NCI-H82 (cell line): ENCODE results near the gene ABR.
"Not testable (repeated sequence)": the region's sequence is repeated elsewhere in the genome, so short reads cannot be mapped to it uniquely, and the experiment has no call there.

Experiments used
- DNase-seq: peaks from one replicate; lab custom pipeline; 2025; lab: John Stamatoyannopoulos, UW

ABR gene

DNA sequence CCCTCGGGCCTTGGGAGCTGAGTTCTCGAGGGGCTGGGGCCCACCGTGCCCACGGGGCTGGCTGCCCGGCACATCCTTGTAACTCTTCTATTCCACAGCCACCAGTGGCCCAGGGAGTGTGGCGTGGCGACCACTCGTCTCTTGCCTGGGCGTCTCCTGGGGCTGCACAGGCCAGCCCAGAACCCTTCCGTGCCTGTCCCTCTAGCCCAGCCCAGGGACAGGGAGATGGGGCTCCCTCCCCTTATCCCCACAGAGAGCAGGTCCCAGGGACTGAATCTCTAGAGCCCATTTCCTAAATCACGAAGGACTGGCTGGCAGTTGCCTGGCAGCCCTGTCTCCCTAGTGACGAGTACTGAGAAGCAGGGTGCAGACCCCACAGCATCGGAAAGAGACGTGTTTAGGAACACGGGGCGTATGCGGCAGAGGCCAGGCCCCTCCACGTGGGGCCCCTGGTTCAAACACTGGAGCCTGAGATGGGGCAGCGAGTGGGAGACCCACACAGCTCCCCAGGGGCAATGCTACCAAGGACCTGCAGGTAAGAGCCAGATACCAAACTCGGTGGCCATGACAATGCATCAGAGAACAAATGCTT, 131.8 kb downstream of the ABR start:
- no peak for DNase-seq

DNA sequence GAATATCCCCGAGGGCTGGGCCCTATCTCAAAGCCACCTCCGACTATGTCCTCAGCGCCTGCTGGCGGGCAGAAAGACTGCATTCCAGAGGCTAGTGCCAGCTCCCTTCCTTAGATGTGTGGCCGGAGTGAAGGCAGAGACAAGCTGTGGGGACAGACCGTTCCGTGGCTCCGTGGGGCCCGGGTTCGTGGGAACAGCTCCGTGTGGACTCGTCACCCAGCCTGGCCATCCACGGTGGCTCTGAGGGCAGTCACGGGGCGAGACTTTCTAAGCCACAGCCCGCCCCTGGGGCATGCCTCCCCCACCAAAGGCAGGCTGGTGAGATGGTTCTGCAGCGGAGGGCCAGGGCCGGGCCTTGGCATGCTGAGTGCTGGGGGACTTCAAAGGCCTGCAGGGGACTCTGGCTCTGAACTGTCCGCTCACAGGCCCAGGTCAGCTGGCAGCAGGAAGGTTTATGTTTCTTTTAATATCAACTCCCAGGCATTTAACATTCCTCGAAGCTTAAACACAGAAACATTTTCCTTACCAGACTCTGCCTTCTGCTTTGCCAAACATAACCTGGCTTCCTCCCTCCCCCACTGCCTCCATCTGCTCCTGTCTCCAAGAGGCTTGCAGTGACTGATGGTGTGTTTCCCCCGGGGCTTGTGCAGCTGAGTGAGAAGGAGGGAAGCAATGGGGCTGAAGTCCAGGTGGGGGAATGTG, 132.5 kb downstream of the ABR start:
- DNase-seq: peak; percentile 39

DNA sequence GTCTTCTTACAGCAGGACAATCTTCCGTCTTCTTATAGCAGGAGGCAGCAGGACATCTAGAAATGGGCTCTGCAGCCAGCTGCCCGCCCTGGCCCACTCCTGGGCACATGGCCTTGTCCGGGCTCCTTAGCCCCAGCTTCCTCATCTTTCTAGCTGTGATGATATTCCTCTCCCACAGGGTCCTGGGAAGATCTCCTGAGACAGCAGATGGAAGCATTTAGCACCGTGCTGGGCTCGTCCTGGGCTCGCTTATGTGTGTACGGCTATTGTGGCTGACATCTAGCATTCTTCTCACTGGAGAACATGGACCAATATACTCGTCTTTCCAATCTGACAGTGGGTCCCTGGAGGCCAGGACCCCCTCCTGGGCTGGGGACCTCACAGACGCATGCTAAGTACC, 134.3 kb downstream of the ABR start:
- peak; percentile 33 for DNase-seq

DNA sequence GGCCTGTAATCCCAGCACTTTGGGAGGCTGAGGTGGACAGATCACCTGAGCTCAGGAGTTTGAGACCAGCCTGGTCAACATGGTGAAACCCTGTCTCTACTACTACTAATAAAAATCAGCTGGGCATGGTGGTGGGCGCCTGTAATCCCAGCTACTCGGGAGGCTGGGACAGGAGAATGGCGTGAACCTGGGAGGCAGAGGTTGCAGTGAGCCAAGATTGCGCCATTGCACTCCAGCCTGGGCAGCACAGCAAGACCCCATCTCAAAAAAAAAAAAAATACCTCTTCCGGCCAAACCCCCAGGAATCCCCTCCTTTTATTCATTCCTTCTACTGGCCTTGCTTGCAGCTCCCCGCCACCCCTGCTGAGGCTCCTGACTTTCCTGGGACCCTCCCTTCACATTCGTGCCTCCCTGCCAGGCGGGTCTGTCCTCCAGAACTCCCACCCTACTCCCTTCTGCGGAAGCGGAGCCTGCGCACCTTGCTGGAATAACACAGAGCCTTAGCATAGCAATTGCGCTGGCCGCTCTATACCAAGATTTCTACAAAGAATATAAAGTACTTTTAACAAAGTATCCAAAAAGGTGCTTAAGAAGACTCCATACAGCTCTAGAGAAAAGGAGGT, 135.3 kb downstream of the ABR start:
- not testable (repeated sequence) for DNase-seq

DNA sequence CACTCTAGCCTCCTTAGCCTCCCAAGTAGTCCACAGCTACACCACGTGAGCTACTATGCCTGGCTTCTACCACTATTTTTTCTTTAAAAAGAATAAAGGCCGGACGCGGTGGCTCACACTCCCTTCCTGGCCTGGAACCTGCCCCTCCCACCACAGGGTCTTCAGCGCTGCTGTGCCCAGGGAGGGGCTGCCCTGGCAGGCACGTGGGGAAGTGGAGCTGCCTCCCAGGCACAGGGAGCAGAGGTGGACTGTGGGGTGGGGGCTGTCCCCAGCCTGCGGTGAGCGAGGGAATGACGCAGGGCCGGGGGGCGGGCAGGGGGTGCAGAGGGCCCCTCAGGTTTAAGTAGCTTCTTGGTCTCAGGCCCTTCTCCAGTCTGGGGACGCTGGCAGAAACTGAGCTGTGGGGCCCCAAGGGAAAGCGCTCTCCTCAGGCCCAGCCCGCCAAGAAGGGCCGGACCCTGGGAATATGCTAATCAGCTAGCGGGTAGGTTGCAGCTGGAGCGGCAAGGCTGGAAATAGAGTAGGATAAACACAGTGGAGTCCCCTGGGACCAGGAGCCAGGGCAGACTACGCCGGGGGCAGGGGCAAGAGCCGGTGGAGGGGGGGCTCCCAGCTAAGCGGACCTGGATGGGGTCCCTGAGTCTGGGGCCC, 136.1 kb downstream of the ABR start:
- peak; percentile 96 for DNase-seq

DNA sequence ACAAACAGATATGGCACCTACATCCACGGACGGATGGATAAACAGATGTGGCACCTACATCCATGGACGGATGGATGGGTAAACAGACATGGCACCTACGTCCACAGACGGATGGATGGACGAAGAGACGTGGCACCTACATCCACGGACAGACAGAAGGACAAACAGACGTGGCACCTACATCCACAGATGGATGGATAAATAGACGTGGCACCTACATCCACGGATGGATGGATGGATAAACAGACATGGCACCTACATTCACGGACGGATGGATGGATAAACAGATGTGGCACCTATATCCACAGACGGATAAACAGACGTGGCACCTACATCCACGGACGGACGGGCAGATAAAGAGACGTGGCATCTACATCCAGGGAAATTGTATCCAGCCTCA, 137.3 kb downstream of the ABR start:
- no peak for DNase-seq

DNA sequence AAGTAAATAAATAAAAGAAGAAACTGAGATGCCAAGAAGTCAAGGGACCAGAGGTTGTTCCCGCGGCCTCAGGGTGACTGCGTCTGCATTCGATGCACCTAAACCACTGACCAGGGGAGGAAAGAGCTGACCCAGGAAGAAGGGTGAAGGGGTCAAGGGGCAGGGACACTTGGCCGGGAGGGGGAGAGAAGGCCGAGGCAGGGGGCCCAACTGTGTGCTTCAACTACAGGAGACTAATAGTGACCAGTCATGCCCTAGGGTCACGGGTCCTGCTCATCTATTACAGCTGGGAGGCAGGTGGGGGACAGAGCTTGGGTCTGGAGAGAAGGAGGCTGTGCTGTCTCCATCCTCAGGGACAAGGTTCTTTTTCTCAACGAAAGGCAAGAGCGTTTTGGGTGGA, 138.0 kb downstream of the ABR start:
- no peak for DNase-seq

DNA sequence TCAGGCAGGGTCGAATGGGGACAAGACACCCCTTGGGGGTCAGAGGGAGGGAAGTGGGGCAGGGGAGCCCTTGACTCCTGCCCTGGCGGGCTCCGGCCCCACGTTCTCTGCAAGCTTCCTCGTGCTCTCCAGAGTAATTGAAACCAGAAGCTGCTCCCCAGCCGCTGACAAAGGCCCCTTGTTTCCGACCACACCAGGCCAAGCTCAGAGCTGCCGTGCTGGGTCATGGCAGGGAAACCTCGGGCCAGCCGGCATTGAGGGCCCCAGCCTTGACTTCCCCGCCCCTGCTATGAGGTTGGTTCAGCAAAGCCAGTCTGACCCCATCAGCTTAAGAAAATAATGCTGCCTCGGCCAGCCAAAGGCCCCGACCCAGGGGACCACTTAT, 139.6 kb downstream of the ABR start:
- DNase-seq: no peak

DNA sequence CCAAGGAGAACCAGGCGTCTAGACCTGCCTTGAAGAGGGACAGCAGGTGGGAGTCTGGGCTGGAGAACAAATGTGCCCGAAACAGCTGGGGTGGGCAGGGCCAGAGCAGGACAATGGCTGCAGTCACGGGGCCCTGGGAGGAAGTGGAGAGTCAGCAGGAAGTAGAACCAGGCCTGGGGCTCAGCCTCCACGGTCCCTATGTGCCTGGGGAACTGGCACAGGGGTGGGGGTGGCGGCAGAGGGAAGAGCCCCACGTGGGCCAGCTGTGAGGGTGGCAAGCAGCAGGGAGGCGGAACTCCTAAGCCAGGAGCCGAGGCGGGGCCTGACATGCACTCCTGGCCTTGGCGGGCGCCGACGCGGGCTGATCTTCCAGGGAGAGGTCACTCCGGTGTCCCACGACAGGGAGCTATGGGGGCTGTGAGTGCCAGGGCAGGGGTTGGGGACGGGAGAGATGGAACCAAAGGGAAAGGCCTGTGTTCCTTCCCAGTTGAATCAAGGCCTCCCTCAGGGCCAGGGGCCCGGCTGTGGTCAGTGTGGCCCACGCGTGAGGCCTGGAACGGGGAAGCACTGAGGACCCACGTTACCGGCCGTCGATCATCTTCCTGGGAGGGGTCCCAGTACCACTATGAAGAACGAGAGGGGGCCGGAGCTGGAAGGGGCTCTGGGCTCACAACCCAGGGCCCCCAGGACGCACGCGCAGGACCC, 140.1 kb downstream of the ABR start:
- peak; percentile 45 for DNase-seq

DNA sequence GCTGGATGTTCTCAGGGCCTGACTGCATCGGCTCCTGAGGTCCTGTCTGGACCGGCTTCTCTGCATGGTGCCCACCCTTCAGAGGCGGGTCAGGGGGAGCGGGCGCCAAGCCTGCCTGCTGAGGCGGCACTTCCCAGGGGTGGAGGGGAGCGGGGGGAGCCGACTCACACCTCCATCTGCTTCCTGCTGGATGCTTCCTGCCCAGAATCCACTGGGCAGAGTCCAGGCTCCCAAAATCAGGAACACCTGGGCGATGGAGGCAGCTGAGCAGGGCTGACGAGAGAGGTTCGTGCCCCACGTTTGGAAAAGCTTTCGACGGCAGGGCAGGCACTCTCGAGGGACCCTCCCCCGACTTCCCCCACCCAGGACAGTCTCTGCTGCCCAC, 140.7 kb downstream of the ABR start:
- no peak for DNase-seq

DNA sequence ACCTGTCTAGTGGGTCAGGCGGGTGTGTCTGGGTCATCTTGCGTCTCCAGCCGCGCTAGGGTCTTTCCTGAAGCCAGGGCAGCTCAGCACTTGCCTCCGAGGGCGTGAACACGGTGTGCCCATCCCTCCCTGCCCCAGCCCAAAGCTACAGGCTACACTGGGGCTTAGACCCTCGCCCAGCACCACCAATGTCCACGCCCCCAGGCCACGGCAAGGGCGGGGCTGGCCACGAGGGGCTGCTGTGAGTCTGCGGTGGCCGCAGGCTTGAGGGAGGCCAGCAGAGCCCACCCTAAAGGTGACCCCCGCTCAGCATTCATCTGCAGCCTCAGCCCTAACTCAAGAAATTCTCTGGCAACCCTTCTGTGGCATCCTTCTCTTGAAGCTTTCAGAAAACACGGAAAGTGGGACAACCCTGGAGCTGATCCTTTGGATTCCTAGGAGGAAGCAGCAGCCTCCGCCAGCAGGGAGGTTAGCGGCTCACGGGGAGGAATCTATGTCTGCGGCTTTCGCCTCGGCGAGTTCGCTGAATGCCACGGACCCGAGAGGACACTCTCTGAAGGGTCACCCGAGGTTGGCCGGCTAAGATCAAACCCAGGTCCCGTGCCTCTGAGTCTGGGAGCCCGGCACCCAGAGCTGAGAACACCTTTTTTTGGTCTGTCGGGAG, 141.2 kb downstream of the ABR start:
- no peak for DNase-seq

DNA sequence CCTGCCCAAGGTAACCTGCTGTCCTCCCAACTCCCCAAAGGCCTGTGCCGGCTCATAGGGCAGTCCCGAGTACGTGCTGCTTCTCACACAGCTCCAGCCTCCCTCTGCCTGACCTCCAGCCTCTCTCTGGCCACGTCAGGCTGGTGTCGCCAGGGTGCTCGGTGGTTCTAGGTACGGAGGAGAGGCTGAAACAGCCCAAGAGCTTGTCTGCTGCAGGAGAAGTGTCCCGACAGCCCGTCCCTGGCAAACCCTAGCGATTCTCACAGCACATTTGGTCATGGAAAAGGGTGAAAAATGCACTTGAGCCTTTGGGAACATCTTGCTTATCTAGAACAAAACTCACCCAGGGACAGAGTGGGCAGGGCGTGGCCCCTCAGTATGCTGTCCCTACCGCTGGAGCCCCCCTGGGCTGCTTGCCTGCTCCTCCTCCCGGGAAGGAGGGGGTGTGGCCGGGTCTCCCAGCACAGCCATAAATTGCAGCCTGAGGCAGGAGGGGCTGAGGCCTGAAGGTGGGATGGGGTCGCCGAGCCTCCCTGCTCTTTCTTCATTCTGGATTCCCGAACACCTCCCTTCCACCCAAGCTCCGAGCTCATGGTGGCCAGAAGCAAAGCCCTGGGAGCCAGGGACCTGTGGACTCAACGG, 142.4 kb downstream of the ABR start:
- no peak for DNase-seq

DNA sequence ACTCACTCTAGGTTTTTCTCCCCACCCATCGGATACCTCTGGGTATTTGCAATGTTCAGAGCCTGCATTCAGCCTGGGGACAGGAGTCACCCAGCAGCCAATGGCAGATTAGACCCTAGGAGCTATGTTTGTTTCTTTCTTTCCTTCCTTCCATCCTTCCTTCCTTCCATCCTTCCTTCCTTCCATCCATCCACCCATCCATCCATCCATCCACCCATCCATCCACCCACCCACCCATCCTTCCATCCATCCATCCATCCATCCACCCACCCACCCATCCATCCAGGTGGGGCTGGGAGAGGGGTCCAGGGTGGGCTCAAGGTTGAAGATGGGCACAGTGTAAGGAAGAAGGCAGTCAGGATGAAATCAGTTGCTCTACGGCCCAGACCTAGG, 142.9 kb downstream of the ABR start:
- DNase-seq: no peak

DNA sequence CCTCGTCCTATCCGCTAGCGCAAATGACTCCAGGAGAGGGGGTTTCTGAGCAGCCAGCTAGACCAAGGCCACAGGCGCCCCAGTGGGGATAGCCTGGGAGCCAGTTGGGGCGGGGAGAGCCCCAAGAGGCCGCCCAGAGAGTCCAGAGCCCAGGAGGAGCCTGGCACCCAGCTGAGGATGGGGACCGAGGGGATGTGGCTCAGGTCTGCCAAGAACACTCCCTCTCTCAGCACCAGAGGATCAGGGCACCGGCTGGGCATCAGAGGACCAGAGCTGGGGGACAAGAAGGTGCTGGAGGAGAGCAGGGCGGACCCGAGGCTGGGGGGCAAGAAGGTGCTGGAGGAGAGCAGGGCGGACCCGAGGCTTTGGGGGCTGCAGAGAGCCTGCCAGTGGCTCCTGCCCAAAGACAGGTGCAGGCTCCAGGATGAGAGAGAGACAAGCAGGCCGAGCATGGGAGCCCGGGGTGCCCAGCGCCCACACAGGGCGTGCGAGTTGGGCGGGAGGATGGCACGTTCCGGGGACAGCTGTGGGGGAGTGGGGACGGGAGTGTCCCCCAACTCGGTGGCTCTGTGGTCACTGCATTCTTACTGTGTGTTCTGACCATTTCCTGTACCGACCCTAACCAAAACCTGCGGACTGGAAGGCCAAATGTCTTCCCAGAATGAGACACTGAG, 143.5 kb downstream of the ABR start:
- DNase-seq: no peak

DNA sequence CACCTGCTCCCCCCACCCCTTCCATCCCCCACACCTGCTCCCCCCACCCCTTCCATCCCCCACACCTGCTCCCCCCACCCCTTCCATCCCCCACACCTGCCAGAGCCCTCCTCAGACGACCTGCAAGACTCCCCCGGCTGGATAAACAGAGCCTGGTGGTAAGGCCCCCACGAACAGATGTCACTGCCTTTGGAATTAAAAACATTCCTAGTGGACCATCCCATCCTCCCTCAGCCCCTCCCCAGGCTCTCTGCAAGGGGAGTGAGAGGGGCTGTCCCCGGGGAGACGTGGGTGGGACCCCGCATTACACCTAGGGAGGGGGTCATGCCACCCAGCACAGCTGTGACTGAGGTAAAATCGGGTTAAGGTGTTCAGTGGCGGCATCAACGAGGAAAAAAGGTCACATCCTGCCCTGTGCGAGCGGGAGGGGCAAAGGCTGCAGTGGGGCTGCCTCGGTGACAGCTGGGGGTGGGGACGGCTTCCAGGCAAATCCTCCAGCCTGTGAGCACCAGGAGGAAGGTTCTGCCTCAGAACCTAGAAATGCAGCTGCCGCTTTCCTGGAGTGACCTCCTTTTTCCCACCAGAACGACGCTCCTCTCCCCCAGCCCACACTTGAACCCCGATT, 144.1 kb downstream of the ABR start:
- DNase-seq: peak; percentile 99

DNA sequence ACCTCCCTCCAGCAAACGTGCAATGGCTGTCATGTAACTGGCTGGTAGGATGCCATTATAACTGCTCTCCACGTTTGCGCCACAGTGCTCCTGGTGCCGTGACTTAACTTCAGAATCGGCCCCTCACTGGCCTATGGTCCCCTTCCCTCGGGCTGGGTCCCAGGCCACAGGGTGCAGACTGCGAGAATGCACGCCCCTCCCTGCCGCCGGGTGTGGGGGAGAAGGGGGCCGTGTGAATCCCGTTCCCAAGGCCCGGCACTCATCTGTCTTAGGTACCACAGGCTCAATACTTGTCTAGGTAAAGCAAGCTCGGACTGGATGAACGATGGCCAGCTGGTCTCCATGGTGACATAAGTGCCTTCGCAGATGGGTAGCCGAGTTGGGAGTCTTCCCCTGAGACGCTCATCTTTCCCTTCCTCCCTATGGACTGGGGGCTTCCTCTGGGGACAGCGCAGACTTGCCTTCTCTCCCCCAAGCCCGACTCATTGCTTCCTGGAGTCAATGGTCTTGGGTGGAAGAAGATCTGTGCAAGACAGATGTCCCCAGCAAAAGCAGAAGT, 145.1 kb downstream of the ABR start:
- peak; percentile 95 for DNase-seq

DNA sequence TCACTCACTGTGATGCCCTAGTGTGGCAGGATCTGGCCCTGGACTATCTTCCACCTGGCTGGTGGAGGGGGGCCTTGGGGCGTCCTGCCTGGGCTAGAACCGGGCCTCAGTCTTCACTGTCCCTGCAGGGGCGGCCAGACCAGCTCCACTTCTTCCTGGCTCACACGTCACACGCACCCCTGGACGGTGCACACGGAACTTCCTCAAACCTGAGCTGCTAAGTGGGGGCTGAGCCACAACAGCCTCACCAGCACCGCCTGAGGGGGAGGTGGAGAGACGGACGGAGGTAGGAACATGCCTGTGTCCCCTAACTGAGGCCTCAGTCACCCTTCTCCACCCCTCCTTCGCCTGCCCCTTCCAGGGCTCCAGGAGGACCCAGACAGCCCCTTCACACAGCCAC, 146.3 kb downstream of the ABR start:
- DNase-seq: no peak

DNA sequence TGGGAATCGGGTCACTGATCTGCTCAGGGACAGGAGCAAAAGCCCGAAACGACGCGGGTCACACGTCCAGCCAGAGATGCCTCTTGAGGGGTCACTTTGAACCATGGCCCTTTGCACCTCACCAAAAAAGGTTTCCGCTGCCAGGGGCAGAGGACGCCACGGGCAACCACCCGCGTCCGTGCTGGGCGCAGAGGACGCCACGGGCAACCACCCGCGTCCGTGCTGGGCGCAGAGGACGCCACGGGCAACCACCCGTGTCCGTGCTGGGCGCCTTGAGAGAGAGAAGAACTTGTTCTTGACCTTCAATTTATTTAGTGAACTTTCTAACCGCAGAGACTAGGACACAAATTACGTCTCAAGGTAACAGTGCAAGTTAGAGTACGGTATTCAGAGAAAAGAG, 147.4 kb downstream of the ABR start:
- no peak for DNase-seq

DNA sequence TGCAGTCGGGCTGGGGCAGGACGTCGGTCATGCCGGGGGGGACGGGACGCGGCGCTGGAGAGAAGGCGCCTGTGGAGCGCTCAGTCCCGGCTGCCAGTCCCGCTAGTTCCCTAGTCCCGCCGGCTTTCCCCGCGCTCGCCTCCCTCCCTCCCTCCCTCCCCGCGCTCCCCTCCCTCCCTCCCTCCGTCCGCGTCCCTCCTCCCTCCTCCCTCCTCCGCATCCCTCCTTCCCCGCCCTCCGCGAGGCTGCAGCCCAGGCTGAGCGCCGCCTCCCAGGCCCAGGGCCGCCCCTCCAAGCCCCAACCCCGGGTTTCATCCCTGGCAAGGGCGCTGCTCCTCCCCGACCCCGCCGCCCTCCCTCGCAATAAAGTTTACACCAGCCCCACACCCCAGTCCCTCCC, 148.1 kb downstream of the ABR start:
- DNase-seq: no peak
